PC-9 (cell line): ENCODE results near the gene BSND. TPM values are rescaled to one million over a fixed set of nuclear protein-coding genes. Genes with fewer than 3 reads are reported as not detected.

Source experiments
- BruUV-seq: library from RNA; stranded (reverse); fragments of 400-500 nt; replicated peaks from 2 replicates; lab custom pipeline; 2021; lab: Mats Ljungman, UMichigan
- CTCF ChIA-PET: fragments of 300-600 bp; sonication (Branson Sonifier 250); formaldehyde crosslinking; loops from one replicate; lab custom pipeline; 2022; ENCODE audit warnings: antibody characterized with exemption; lab: Charles Lee
- POLR2A ChIA-PET: fragments of 300-600 bp; sonication (Branson Sonifier 250); formaldehyde crosslinking; loops from one replicate; lab custom pipeline; 2022; ENCODE audit warnings: antibody characterized with exemption; ENCODE audit not compliant: unreplicated experiment; lab: Charles Lee
- DNase-seq, 2 experiments: peaks; one replicate each; pipeline versions ENCODE4 v3.0.0 to v3.0.0-alpha.2; 2015 to 2022; ENCODE audit warnings: mixed read lengths in 1 of 2
- H2AFZ ChIP-seq: fragments of 200-600 bp; sonication (generic); 2 replicates; pipeline ENCODE4 v1.8.1; 2017; ENCODE audit warnings: antibody characterized with exemption
- H3F3A ChIP-seq: fragments of 200-600 bp; sonication (generic); 2 replicates; pipeline ENCODE4 v1.8.1; 2017; ENCODE audit warnings: antibody characterized with exemption, mild to moderate bottlenecking, low read depth; ENCODE audit not compliant: insufficient read depth
- H3K27ac ChIP-seq: fragments of 200-600 bp; sonication (generic); 2 replicates; pipeline ENCODE4 v1.6.1; 2016; ENCODE audit warnings: mixed run types
- H3K27me3 ChIP-seq: fragments of 200-600 bp; sonication (generic); 2 replicates; pipeline ENCODE4 v1.6.1; 2016; ENCODE audit warnings: low read depth, mixed run types; ENCODE audit not compliant: insufficient read depth
- H3K36me3 ChIP-seq: fragments of 200-600 bp; sonication (generic); 2 replicates; pipeline ENCODE4 v1.6.1; 2016; ENCODE audit warnings: low read depth, mixed run types
- H3K4me1 ChIP-seq: fragments of 200-600 bp; sonication (generic); replicated peaks from 2 replicates; pipeline ENCODE4 v1.6.1; 2016; ENCODE audit warnings: mixed run types; ENCODE audit not compliant: insufficient read depth
- H3K4me2 ChIP-seq: fragments of 200-600 bp; sonication (generic); 2 replicates; pipeline ENCODE4 v1.6.1; 2017; ENCODE audit warnings: mixed run types
- H3K4me3 ChIP-seq: fragments of 200-600 bp; sonication (generic); 2 replicates; pipeline ENCODE4 v1.6.1; 2016; ENCODE audit warnings: mixed run types
- H3K79me2 ChIP-seq: fragments of 200-600 bp; sonication (generic); 2 replicates; pipeline ENCODE4 v1.6.1; 2017; ENCODE audit warnings: low read depth, mixed run types
- H3K9me2 ChIP-seq: fragments of 200-600 bp; sonication (generic); 2 replicates; pipeline ENCODE4 v1.8.1; 2017; ENCODE audit warnings: mild to moderate bottlenecking; ENCODE audit not compliant: insufficient read depth
- H3K9me3 ChIP-seq: fragments of 200-600 bp; sonication (generic); 2 replicates; pipeline ENCODE4 v1.8.1; 2016; ENCODE audit warnings: low read depth; ENCODE audit not compliant: insufficient read depth
- H4K20me1 ChIP-seq: fragments of 200-600 bp; sonication (generic); 2 replicates; pipeline ENCODE4 v1.8.1; 2017; ENCODE audit not compliant: insufficient read depth
- EZH2 ChIP-seq: fragments of 200-600 bp; sonication (generic); IDR thresholded peaks from 2 replicates; pipeline ENCODE4 v1.8.0; 2017; ENCODE audit warnings: antibody characterized with exemption, low read depth
- intact Hi-C: fragments of 100-400 bp; cut with micrococcal nuclease; formaldehyde crosslinking; loops from one replicate; pipeline ENCODE4 v1.10.0; 2022; ENCODE audit not compliant: unreplicated experiment
- total RNA-seq: library from RNA; stranded (reverse); gene quantifications from 2 replicates; pipeline ENCODE4 v1.2.3, GENCODE V29; 2021
- TF ChIP-seq, protein P1 (sequence below): fragments of 200-600 bp; sonication (generic); conservative IDR thresholded peaks from 2 replicates; pipeline ENCODE4 v1.6.1; 2017; ENCODE audit warnings: mixed run types, antibody characterized with exemption, mild to moderate bottlenecking, moderate library complexity

Gene BSND
- total RNA-seq, 1 experiment from 2014 or later: 0.09 TPM

DNA sequence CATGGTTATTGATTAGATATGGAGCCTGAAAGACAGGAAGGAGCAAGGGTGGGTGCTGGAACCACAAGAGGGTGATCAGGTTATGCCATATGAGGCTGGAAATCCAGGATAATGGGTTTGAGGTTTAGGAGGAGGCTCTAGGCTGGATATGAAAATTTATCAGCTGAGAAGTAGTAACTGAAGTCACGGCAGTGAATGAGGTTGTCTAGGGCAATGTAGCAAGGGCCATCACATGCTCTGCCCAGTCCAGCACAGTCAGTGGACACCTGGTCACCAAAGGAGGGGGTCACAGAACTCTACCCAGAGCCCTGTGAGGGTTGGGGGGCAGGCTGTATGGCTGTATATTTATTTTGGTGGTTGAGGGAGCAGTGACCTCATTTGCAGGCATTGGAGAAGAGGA lies 28.9 kb upstream of the BSND start:
- Histone ChIP-seq H3F3A (peaks cover 31% of the 10 kb centered on the region), H3K27ac (peak overlapping the region; percentile 32; the same call in 1 of the 2 replicates), H3K36me3 (no peaks in the 10 kb centered on the region), H2AFZ (no peak overlapping the region), H3K4me2 (no peak overlapping the region), H3K9me2 (no peaks in the 10 kb centered on the region), H3K9me3 (no peaks in the 10 kb centered on the region), H3K4me3 (no peak overlapping the region), H3K27me3 (no peaks in the 10 kb centered on the region), H3K79me2 (no peaks in the 10 kb centered on the region), H3K4me1 (peaks cover 68% of the 10 kb centered on the region), H4K20me1 (no peaks in the 10 kb centered on the region)
- TF ChIP-seq, protein P1, sequence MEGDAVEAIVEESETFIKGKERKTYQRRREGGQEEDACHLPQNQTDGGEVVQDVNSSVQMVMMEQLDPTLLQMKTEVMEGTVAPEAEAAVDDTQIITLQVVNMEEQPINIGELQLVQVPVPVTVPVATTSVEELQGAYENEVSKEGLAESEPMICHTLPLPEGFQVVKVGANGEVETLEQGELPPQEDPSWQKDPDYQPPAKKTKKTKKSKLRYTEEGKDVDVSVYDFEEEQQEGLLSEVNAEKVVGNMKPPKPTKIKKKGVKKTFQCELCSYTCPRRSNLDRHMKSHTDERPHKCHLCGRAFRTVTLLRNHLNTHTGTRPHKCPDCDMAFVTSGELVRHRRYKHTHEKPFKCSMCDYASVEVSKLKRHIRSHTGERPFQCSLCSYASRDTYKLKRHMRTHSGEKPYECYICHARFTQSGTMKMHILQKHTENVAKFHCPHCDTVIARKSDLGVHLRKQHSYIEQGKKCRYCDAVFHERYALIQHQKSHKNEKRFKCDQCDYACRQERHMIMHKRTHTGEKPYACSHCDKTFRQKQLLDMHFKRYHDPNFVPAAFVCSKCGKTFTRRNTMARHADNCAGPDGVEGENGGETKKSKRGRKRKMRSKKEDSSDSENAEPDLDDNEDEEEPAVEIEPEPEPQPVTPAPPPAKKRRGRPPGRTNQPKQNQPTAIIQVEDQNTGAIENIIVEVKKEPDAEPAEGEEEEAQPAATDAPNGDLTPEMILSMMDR: no peak
- TF ChIP-seq EZH2: no peak
- intact Hi-C loops: loop anchor here (2.0 kb wide), 1 partner anchor 19 kb away; no protein-coding TSS in a partner anchor
- POLR2A ChIA-PET: no interaction called here
- CTCF ChIA-PET: no interaction called here
- BruUV-seq: no TSS peak
- no peak for DNase-seq

DNA sequence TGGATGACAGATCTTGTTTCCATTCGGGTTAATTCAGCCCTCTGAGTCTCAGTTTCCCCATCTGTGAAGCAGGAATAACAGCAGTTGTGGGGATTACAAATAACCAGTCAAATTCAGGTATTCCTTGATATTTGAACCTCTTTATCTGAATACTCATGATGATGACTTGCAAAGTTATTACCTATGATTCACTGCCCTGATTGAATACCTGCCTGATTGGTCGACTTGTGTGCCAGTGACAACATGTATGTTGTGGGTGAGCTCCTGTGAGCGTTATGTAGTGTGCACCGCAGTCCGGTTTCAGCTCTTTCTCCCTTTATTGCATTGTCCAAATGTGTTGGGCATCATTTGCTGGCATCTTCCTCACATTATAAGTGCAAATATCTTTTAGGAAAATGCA lies 27.8 kb upstream of the BSND start:
- Histone ChIP-seq H2AFZ (no peak overlapping the region), H3K4me1 (peaks cover 70% of the 10 kb centered on the region), H3K27me3 (no peaks in the 10 kb centered on the region), H4K20me1 (no peaks in the 10 kb centered on the region), H3K36me3 (no peaks in the 10 kb centered on the region), H3K79me2 (no peaks in the 10 kb centered on the region), H3K27ac (peak overlapping the region; percentile 69), H3K9me3 (no peaks in the 10 kb centered on the region), H3K4me3 (no peak overlapping the region), H3K4me2 (peak overlapping the region; percentile 48), H3K9me2 (no peaks in the 10 kb centered on the region), H3F3A (peaks cover 31% of the 10 kb centered on the region)
- no TSS peak for BruUV-seq
- POLR2A ChIA-PET: no interaction called here
- TF ChIP-seq, protein P1: no peak
- TF ChIP-seq EZH2: no peak
- intact Hi-C loops: loop anchor here (2.0 kb wide), 1 partner anchor 20 kb away; no protein-coding TSS in a partner anchor
- DNase-seq: peak in 1 of 2 experiments; percentile 62
- CTCF ChIA-PET: interaction anchor here (1.0 kb wide), 1 partner anchor 11 kb away, joined by 3 read pairs; no protein-coding TSS in a partner anchor

DNA sequence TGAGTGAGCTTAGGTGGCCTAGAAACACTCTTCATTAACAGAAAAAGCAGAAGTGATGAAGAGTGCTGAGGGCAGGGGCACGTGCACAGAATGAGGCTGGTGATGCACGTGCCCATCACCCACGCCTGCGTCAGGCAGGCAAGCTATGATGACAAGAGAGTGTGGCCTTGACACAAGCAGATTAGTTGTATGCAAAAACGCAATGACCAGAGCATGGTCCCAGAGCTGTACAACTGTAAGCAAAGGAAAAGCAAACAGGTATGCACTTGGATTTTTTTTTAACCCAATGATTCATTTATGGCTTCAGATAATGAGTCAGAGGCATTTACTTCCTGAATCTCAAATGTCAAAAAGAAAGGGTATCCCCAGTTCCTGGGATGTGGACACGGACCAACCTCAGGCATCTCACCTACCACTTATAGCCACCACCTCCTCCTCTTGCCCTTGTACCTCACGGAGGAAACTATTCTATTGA lies 27.4 kb upstream of the BSND start:
- H3K79me2 ChIP-seq: no peaks in the 10 kb centered on the region
- peak overlapping the region; percentile 69 for H3K27ac ChIP-seq
- BruUV-seq: no TSS peak
- no peak overlapping the region for H3K4me3 ChIP-seq
- ChIA-PET POLR2A (no interaction called here), CTCF (interaction anchor here (1.0 to 1.2 kb wide), 2 partner anchors 12 to 51 kb away, joined by 3 read pairs; no protein-coding TSS in a partner anchor)
- H2AFZ ChIP-seq: no peak overlapping the region
- no peak for TF ChIP-seq EZH2
- TF ChIP-seq, protein P1: no peak
- no peaks in the 10 kb centered on the region for H3K9me2 ChIP-seq
- no peaks in the 10 kb centered on the region for H3K27me3 ChIP-seq
- H3K4me1 ChIP-seq: peaks cover 69% of the 10 kb centered on the region
- intact Hi-C loops: loop anchor here (2.0 kb wide), 1 partner anchor 21 kb away; no protein-coding TSS in a partner anchor
- peak; percentile 49 to 97 for DNase-seq
- peaks cover 31% of the 10 kb centered on the region for H3F3A ChIP-seq
- H3K4me2 ChIP-seq: peak overlapping the region; percentile 48
- H4K20me1 ChIP-seq: no peaks in the 10 kb centered on the region
- H3K36me3 ChIP-seq: no peaks in the 10 kb centered on the region
- H3K9me3 ChIP-seq: no peaks in the 10 kb centered on the region
